ENCODE measurements around the gene ALG9.

GRCh38 chr11:111870113-111870512 is 1.3 kb downstream of the ALG9 start:
- TF ChIP-seq POLR2A (IDR thresholded peaks at IDR 0.05; ENCODE audit: borderline replicate concordance, extremely low read depth, insufficient read depth, insufficient read length) (no peak), CTCF (IDR thresholded peaks at IDR 0.05 in 2 of 3, conservative IDR thresholded peaks at IDR 0.05 in 1 of 3; ENCODE audit: borderline replicate concordance in 1 of 3, insufficient read depth in 1 of 3, low read depth in 2 of 3, low read length in 2 of 3) (no peak), MAX (IDR thresholded peaks at IDR 0.05) (no peak), REST (IDR thresholded peaks at IDR 0.05; ENCODE audit: low read depth) (no peak)

Data from HCT116 (cell line).